Colonic mucosa (tissue), 4 donors: Measurements from ENCODE around the gene PRR23B. TPM values are rescaled to one million over a fixed set of nuclear protein-coding genes. Genes with fewer than 3 reads are reported as not detected.

Experiments used
- DNase-seq: peaks from one replicate; pipeline ENCODE4 v3.0.0-alpha.2; 2020
- H3K27ac ChIP-seq: fragments of 200-600 bp; one replicate; pipeline ENCODE4 v1.8.0; 2021
- H3K27me3 ChIP-seq: fragments of 200-600 bp; one replicate; pipeline ENCODE4 v1.8.0; 2021
- H3K36me3 ChIP-seq: fragments of 200-600 bp; one replicate; pipeline ENCODE4 v1.8.0; 2021
- H3K4me1 ChIP-seq: fragments of 200-600 bp; one replicate; pipeline ENCODE4 v1.8.0; 2021; ENCODE audit warnings: mild to moderate bottlenecking
- H3K4me3 ChIP-seq: fragments of 200-600 bp; one replicate; pipeline ENCODE4 v1.8.0; 2021
- H3K9ac ChIP-seq, 2 donors: one replicate each; pipeline ENCODE4 v1.7.0; 2013; ENCODE audit warnings: control low read depth in 2 of 2, low read depth in 2 of 2, low read length in 2 of 2
- H3K9me3 ChIP-seq: fragments of 200-600 bp; one replicate; pipeline ENCODE4 v1.8.0; 2021
- intact Hi-C: fragments of 100-400 bp; cut with DNase I; formaldehyde crosslinking; loops from one replicate; pipeline ENCODE4 v1.14.1; 2022
- total RNA-seq, 2 donors: library from RNA; stranded (reverse); fragmentation: NEBNext Ultra II Directional in 1 of 2; extraction: Animal tissue kit (Norgen Biotek cat#: 25700) in 1 of 2; gene quantifications; one replicate each; pipeline ENCODE4 v1.2.1, GENCODE V29; 2021
- TF ChIP-seq, protein P1 (sequence below): fragments of 200-600 bp; IDR thresholded peaks from one replicate; pipeline ENCODE4 v1.8.0; 2022; ENCODE audit warnings: antibody characterized with exemption, mild to moderate bottlenecking
- donor health status: healthy.
- donor health status: DM: no; HTN: no; CAD: no.
- donor health status: DM: no; HTN: no; CAD: no.

PRR23B gene
- total RNA-seq, 2 donors from 2014 or later = not detected

DNA sequence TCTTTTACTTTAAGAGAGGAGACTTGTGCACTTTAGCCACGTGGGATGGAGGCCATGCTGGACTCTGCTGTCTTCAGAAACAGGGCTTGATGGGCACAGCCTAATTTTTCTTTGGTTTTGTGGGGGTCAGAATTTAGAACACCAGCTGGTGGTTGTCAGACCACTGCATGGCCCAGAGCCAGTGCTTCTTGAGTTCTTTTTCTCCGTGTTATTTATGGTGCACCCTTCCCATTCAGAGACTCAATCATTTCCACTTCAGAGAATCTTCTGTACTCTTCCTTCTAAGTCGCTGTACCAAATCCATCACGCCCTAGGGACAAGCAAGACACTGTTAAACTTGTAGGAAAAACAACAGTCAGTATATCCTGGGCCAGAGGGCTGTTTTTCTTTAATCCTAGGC is 34.8 kb downstream of the PRR23B start:
- Histone ChIP-seq H3K36me3 (no peaks in the 10 kb centered on the region), H3K9me3 (no peaks in the 10 kb centered on the region), H3K4me3 (no peak overlapping the region), H3K27ac (no peak overlapping the region), H3K9ac (no peak overlapping the region), H3K4me1 (no peaks in the 10 kb centered on the region), H3K27me3 (no peaks in the 10 kb centered on the region)
- no peak for DNase-seq
- TF ChIP-seq, protein P1, sequence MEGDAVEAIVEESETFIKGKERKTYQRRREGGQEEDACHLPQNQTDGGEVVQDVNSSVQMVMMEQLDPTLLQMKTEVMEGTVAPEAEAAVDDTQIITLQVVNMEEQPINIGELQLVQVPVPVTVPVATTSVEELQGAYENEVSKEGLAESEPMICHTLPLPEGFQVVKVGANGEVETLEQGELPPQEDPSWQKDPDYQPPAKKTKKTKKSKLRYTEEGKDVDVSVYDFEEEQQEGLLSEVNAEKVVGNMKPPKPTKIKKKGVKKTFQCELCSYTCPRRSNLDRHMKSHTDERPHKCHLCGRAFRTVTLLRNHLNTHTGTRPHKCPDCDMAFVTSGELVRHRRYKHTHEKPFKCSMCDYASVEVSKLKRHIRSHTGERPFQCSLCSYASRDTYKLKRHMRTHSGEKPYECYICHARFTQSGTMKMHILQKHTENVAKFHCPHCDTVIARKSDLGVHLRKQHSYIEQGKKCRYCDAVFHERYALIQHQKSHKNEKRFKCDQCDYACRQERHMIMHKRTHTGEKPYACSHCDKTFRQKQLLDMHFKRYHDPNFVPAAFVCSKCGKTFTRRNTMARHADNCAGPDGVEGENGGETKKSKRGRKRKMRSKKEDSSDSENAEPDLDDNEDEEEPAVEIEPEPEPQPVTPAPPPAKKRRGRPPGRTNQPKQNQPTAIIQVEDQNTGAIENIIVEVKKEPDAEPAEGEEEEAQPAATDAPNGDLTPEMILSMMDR = no peak
- intact Hi-C loops = no loop called here

DNA sequence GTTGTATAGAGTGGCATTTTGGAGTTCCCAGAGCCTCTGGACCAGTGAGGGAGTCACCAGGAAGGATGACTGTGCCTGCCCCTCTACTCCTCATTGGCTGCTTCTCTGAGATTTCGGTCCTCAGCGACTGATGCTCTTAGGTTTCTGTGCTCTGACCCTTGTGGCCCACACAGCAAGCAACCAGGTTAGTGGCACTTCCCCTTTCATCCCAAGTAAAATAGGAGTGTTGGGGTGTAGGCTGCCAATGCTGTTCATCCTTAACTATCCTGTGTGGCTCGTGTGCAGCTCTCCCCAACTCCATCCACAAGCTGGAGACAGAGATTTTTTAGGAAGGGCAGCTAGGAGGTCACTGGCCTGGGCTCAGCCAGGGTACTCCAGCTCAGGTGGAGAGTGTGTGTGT is 35.9 kb downstream of the PRR23B start:
- H3K36me3 ChIP-seq = no peaks in the 10 kb centered on the region
- H3K4me1 ChIP-seq = no peaks in the 10 kb centered on the region
- H3K27ac ChIP-seq = no peak overlapping the region
- no peak for DNase-seq
- no peak overlapping the region for H3K4me3 ChIP-seq
- H3K27me3 ChIP-seq = no peaks in the 10 kb centered on the region
- H3K9me3 ChIP-seq = no peaks in the 10 kb centered on the region
- intact Hi-C loops = no loop called here
- H3K9ac ChIP-seq = no peak overlapping the region
- TF ChIP-seq, protein P1 = no peak

DNA sequence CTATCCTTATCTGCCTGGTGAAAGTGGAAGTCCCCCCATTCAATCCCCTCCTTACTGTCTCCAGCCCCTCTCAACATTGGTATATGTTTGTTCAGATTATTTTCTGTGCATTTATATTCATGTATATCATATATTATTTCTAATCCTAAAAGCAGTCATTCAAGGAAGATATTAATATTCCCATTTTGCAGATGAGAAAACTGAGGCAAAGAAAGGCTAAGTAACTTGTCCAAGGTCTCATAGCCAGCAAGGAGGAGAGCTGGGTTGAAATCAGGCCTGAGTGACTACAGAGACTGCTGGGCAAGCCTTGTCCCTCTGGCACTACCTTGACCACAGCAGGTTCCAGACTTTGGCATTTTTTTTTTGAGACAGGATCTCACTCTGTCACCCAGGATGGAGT is 44.7 kb downstream of the PRR23B start:
- DNase-seq = no peak
- no peak overlapping the region for H3K9ac ChIP-seq
- no peak overlapping the region for H3K27ac ChIP-seq
- H3K36me3 ChIP-seq = no peaks in the 10 kb centered on the region
- intact Hi-C loops = no loop called here
- H3K27me3 ChIP-seq = no peaks in the 10 kb centered on the region
- TF ChIP-seq, protein P1 = no peak
- H3K4me1 ChIP-seq = no peaks in the 10 kb centered on the region
- H3K4me3 ChIP-seq = no peak overlapping the region
- no peaks in the 10 kb centered on the region for H3K9me3 ChIP-seq

DNA sequence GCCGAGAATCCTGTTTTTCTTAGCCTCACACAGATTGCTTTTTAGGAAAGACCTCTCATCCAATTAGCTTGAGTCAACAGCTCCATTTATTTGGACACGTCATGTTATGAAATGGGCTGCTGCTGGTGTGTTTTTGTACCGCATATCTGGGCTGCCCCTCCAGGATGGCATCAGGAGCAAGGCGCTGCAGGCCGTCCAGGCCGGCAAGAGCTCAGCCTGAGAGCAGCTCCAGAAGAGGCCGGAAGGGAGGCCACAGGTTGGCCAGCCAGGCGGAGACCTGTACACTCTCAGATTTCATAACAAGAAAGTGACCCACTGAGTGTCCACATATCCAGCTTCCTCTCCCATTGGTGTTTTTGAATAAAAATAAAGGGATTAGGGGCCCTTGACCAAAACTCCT is 45.4 kb downstream of the PRR23B start:
- Histone ChIP-seq H3K9me3 (no peaks in the 10 kb centered on the region), H3K27ac (no peak overlapping the region), H3K4me3 (no peak overlapping the region), H3K4me1 (no peaks in the 10 kb centered on the region), H3K36me3 (no peaks in the 10 kb centered on the region), H3K27me3 (no peaks in the 10 kb centered on the region), H3K9ac (no peak overlapping the region)
- intact Hi-C loops = no loop called here
- TF ChIP-seq, protein P1 = no peak
- DNase-seq = no peak

DNA sequence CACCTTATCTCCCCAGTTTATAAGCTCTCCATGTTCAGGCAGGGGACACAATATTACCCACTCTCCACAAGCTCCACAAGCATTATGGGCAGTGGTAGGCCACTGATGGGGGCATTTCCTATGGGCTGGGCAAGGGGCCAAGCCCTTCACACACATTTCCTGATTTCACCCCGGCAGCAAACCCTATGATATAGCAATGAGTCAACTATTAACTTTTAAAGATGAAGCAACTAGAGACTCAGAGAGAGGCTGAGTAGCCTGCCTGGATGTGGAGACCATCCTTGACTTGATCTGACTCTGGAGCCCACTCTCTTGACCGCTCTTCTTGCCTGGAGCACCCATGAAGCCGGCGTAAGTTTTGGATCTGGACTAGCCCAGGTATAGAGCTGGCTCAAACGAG is 46.3 kb downstream of the PRR23B start:
- DNase-seq = no peak

More for the DNA sequence above, 46.3 kb downstream of the PRR23B start:
- TF ChIP-seq, protein P1 = no peak
- intact Hi-C loops = no loop called here
- Histone ChIP-seq H3K36me3 (no peaks in the 10 kb centered on the region), H3K27ac (no peak overlapping the region), H3K9me3 (no peaks in the 10 kb centered on the region), H3K27me3 (no peaks in the 10 kb centered on the region), H3K4me1 (no peaks in the 10 kb centered on the region), H3K9ac (no peak overlapping the region), H3K4me3 (no peak overlapping the region)
